ENCODE results near the gene UBTF. TPM values are rescaled to one million over a fixed set of nuclear protein-coding genes. Genes with fewer than 3 reads are reported as not detected.

The UBTF gene
- total and polyA plus RNA-seq, 9 of the 15 experiments (the other 6 are each of a cell fraction or from before 2014, with no cell fraction given): 1.2 to 113 (median 83.6) TPM

GRCh38 chr17:44220213-44221083, 973 bp upstream of the UBTF start (continued):
- TF ChIP-seq GTF2B (IDR thresholded peaks at IDR 0.05; ENCODE audit: extremely low read depth, insufficient read length): no peak
- no peak for TF ChIP-seq ZBED1 (IDR thresholded peaks at IDR 0.05)
- TF ChIP-seq, protein P1, sequence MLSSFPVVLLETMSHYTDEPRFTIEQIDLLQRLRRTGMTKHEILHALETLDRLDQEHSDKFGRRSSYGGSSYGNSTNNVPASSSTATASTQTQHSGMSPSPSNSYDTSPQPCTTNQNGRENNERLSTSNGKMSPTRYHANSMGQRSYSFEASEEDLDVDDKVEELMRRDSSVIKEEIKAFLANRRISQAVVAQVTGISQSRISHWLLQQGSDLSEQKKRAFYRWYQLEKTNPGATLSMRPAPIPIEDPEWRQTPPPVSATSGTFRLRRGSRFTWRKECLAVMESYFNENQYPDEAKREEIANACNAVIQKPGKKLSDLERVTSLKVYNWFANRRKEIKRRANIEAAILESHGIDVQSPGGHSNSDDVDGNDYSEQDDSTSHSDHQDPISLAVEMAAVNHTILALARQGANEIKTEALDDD (IDR thresholded peaks at IDR 0.05): no peak
- peak; percentile 44 for TF ChIP-seq TAF1 (IDR thresholded peaks at IDR 0.05; ENCODE audit: control insufficient read depth, extremely low read depth, insufficient read depth, low read length, severe bottlenecking)
- TF ChIP-seq, protein P2, sequence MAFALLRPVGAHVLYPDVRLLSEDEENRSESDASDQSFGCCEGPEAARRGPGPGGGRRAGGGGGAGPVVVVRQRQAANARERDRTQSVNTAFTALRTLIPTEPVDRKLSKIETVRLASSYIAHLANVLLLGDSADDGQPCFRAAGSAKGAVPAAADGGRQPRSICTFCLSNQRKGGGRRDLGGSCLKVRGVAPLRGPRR (CRISPR knock-in tag; IDR thresholded peaks at IDR 0.05): no peak
- TF ChIP-seq MYC (IDR thresholded peaks at IDR 0.05; ENCODE audit: low read depth, low read length): no peak
- TF ChIP-seq MYC (CRISPR knock-in tag; IDR thresholded peaks at IDR 0.05; ENCODE audit: borderline replicate concordance, low read depth): 0 out of 2 replicates have a peak, but pooled peaks have one; percentile 54
- TF ChIP-seq DACH1 (IDR thresholded peaks at IDR 0.05; ENCODE audit: partially characterized antibody): no peak
- no peak for TF ChIP-seq IFI16 (CRISPR knock-in tag; IDR thresholded peaks at IDR 0.05)
- TF ChIP-seq ZBTB26 (CRISPR knock-in tag; IDR thresholded peaks at IDR 0.05): no peak
- no peak for TF ChIP-seq DEAF1 (CRISPR knock-in tag; IDR thresholded peaks at IDR 0.05)
- TF ChIP-seq ZNF174 (CRISPR knock-in tag; IDR thresholded peaks at IDR 0.05): no peak
- TF ChIP-seq ZNF76 (CRISPR knock-in tag; IDR thresholded peaks at IDR 0.05; ENCODE audit: borderline replicate concordance): no peak
- no peak for TF ChIP-seq ZNF655 (CRISPR knock-in tag; IDR thresholded peaks at IDR 0.05)
- TF ChIP-seq TCF7 (IDR thresholded peaks at IDR 0.05; ENCODE audit: borderline replicate concordance): no peak
- no peak for TF ChIP-seq CREM (IDR thresholded peaks at IDR 0.05; ENCODE audit: low read depth)
- no peak for TF ChIP-seq ZNF561 (CRISPR knock-in tag; conservative IDR thresholded peaks at IDR 0.05)
- 0 out of 2 replicates have a peak, but pooled peaks have one; percentile 39 for TF ChIP-seq SRSF3 (IDR thresholded peaks at IDR 0.05; ENCODE audit: insufficient read depth, low read length)
- TF ChIP-seq ZNF212 (CRISPR knock-in tag; IDR thresholded peaks at IDR 0.05): no peak
- TF ChIP-seq ZNF124 (CRISPR knock-in tag; IDR thresholded peaks at IDR 0.05): no peak
- TF ChIP-seq TFAM (CRISPR knock-in tag; conservative IDR thresholded peaks at IDR 0.05): no peak
- TF ChIP-seq ZNF830 (CRISPR knock-in tag; IDR thresholded peaks at IDR 0.05): no peak
- TF ChIP-seq ZBTB1 (CRISPR knock-in tag; IDR thresholded peaks at IDR 0.05; ENCODE audit: borderline replicate concordance, low read depth): peak; percentile 49; the same call in 1 of the 2 replicates

Data from K562 (cell line).